ENCODE results near the gene BTRC. TPM values are rescaled to one million over a fixed set of nuclear protein-coding genes. Genes with fewer than 3 reads are reported as not detected.
"Not testable (repeated sequence)": the region's sequence is repeated elsewhere in the genome, so short reads cannot be mapped to it uniquely, and the experiment has no call there.

BTRC gene
- polyA plus RNA-seq, 1 experiment, result 23.2 TPM

- no peak overlapping the region for H3K4me3 ChIP-seq (ENCODE audit: low read depth, low read length)
- no peak overlapping the region for H3K27ac ChIP-seq (ENCODE audit: low read depth, low read length)
- no peak for TF ChIP-seq CTCF (IDR thresholded peaks at IDR 0.05; ENCODE audit: low read depth, low read length)
- ChIA-PET CTCF (interaction anchor here (1.6 kb wide), 1 partner anchor 99 kb away, joined by 12 read pairs; no protein-coding TSS in a partner anchor), POLR2A (no interaction called here)
- H3K9me3 ChIP-seq (ENCODE audit: control insufficient read depth, insufficient read depth, low read length), result no peaks in the 10 kb centered on the region
- peak; percentile 15 for DNase-seq (ENCODE audit: low read depth, low spot score)
- no peaks in the 10 kb centered on the region for H3K27me3 ChIP-seq (ENCODE audit: control insufficient read depth, insufficient read depth, low read length)
Measured at GRCh38 chr10:101367569-101368453, 13.8 kb downstream of the BTRC start.

- ChIA-PET CTCF (interaction anchor here (2.0 kb wide), 1 partner anchor 71 kb away, joined by 6 read pairs; no protein-coding TSS in a partner anchor), POLR2A (no interaction called here)
- Histone ChIP-seq H3K9me3 (ENCODE audit: control insufficient read depth, insufficient read depth, low read length) (no peaks in the 10 kb centered on the region), H3K4me3 (ENCODE audit: low read depth, low read length) (no peak overlapping the region), H3K27ac (ENCODE audit: low read depth, low read length) (no peak overlapping the region), H3K27me3 (ENCODE audit: control insufficient read depth, insufficient read depth, low read length) (no peaks in the 10 kb centered on the region)
- DNase-seq (ENCODE audit: low read depth, low spot score), result no peak
- TF ChIP-seq CTCF (IDR thresholded peaks at IDR 0.05; ENCODE audit: low read depth, low read length), result no peak
Measured at GRCh38 chr10:101373063-101373462, 19.1 kb downstream of the BTRC start.

GRCh38 chr10:101373993-101374392, 20.0 kb downstream of the BTRC start:
- POLR2A ChIA-PET; CTCF ChIA-PET; DNase-seq (ENCODE audit: low read depth, low spot score); H3K27me3 ChIP-seq (ENCODE audit: control insufficient read depth, insufficient read depth, low read length); H3K27ac ChIP-seq (ENCODE audit: low read depth, low read length); H3K9me3 ChIP-seq (ENCODE audit: control insufficient read depth, insufficient read depth, low read length); H3K4me3 ChIP-seq (ENCODE audit: low read depth, low read length): not testable (repeated sequence)

- ChIA-PET POLR2A (no interaction called here), CTCF (no interaction called here)
- Histone ChIP-seq H3K4me3 (ENCODE audit: low read depth, low read length) (no peak overlapping the region), H3K9me3 (ENCODE audit: control insufficient read depth, insufficient read depth, low read length) (no peaks in the 10 kb centered on the region), H3K27ac (ENCODE audit: low read depth, low read length) (no peak overlapping the region), H3K27me3 (ENCODE audit: control insufficient read depth, insufficient read depth, low read length) (no peaks in the 10 kb centered on the region)
- no peak for TF ChIP-seq CTCF (IDR thresholded peaks at IDR 0.05; ENCODE audit: low read depth, low read length)
- DNase-seq (ENCODE audit: low read depth, low spot score), result no peak
Measured at GRCh38 chr10:101375076-101375475, 21.1 kb downstream of the BTRC start.

GRCh38 chr10:101379663-101380352, 25.8 kb downstream of the BTRC start:
- DNase-seq (ENCODE audit: low read depth, low spot score), result no peak
- Histone ChIP-seq H3K9me3 (ENCODE audit: control insufficient read depth, insufficient read depth, low read length) (no peaks in the 10 kb centered on the region), H3K27me3 (ENCODE audit: control insufficient read depth, insufficient read depth, low read length) (no peaks in the 10 kb centered on the region), H3K4me3 (ENCODE audit: low read depth, low read length) (no peak overlapping the region), H3K27ac (ENCODE audit: low read depth, low read length) (no peak overlapping the region)
- ChIA-PET POLR2A (no interaction called here), CTCF (interaction anchor here (1.0 kb wide), 2 partner anchors 16 to 87 kb away, joined by 3 to 9 read pairs; no protein-coding TSS in a partner anchor)
- no peak for TF ChIP-seq CTCF (IDR thresholded peaks at IDR 0.05; ENCODE audit: low read depth, low read length)
